GM19099 (cell line): ENCODE measurements around the gene PLA2G4B.

Experiments used
- POLR2A ChIP-seq: IDR thresholded peaks from 3 replicates; pipeline ENCODE4 v1.6.1; 2011; ENCODE audit warnings: low read depth; ENCODE audit not compliant: insufficient read length; ENCODE audit errors: extremely low read depth

The PLA2G4B gene

GRCh38 chr15:41828807-41829141 is 9.9 kb upstream of the PLA2G4B start:
- TF ChIP-seq POLR2A = no peak

GRCh38 chr15:41829959-41830646 is 8.5 kb upstream of the PLA2G4B start:
- no peak for TF ChIP-seq POLR2A

- TF ChIP-seq POLR2A = no peak
These were observed 6.4 kb upstream of the PLA2G4B start for GRCh38 chr15:41832208-41832607.

GRCh38 chr15:41832875-41833274 is 5.8 kb upstream of the PLA2G4B start:
- TF ChIP-seq POLR2A = no peak

GRCh38 chr15:41834096-41834495 is 4.6 kb upstream of the PLA2G4B start:
- TF ChIP-seq POLR2A = no peak

- no peak for TF ChIP-seq POLR2A
These were observed 2.6 kb upstream of the PLA2G4B start for GRCh38 chr15:41836073-41836472.

GRCh38 chr15:41836713-41837454 is 1.8 kb upstream of the PLA2G4B start:
- no peak for TF ChIP-seq POLR2A

- no peak for TF ChIP-seq POLR2A
These were observed 1.3 kb downstream of the PLA2G4B start for GRCh38 chr15:41839781-41840491.

GRCh38 chr15:41840673-41841072 is 2.0 kb downstream of the PLA2G4B start:
- TF ChIP-seq POLR2A = no peak

- TF ChIP-seq POLR2A = no peak
These were observed 2.5 kb downstream of the PLA2G4B start for GRCh38 chr15:41841131-41841530.

- no peak for TF ChIP-seq POLR2A
These were observed 3.6 kb downstream of the PLA2G4B start for GRCh38 chr15:41842229-41842628.

- no peak for TF ChIP-seq POLR2A
These were observed 4.9 kb downstream of the PLA2G4B start for GRCh38 chr15:41843571-41843970.

GRCh38 chr15:41844814-41845213 is 6.2 kb downstream of the PLA2G4B start:
- TF ChIP-seq POLR2A = no peak

GRCh38 chr15:41847206-41847605 is 8.6 kb downstream of the PLA2G4B start:
- no peak for TF ChIP-seq POLR2A

GRCh38 chr15:41847981-41848380 is 9.3 kb downstream of the PLA2G4B start:
- TF ChIP-seq POLR2A = no peak

GRCh38 chr15:41848631-41849030 is 10.0 kb downstream of the PLA2G4B start:
- no peak for TF ChIP-seq POLR2A
